HCT116 (cell line): ENCODE measurements around the gene RLN3. TPM values are rescaled to one million over a fixed set of nuclear protein-coding genes. Genes with fewer than 3 reads are reported as not detected.

ENCODE experiments used
- ATAC-seq: fragments of 200-7000 bp; cut with Tn5 transposase; 2 replicates; pipeline ENCODE4 v1.9.1; 2020; ENCODE audit warnings: mild to moderate bottlenecking, moderate library complexity
- BruUV-seq: library from RNA; stranded (reverse); fragments of 400-500 nt; replicated peaks from 2 replicates; lab custom pipeline; 2021; lab: Mats Ljungman, UMichigan
- CTCF ChIA-PET: fragments of 300-600 bp; sonication (Branson Sonifier 250); formaldehyde crosslinking; loops from one replicate; lab custom pipeline; 2021; ENCODE audit warnings: antibody characterized with exemption; lab: Charles Lee
- POLR2A ChIA-PET: fragments of 300-600, 350-600 bp; sonication (Branson Sonifier 250); formaldehyde crosslinking; loops from one replicate; lab custom pipeline; 2021; ENCODE audit warnings: antibody characterized with exemption; lab: Charles Lee
- RAD21 ChIA-PET, 2 experiments: fragments of 300-600 bp; sonication (Branson Sonifier 250); formaldehyde crosslinking; loops; one replicate each; lab custom pipeline; 2023; ENCODE audit warnings: low total read pairs in 2 of 2; ENCODE audit not compliant: uncharacterized antibody in 2 of 2, unreplicated experiment in 2 of 2, low non-redundant PET in 1 of 2; lab: Charles Lee
- DNase-seq: peaks from one replicate; pipeline ENCODE4 v3.0.0-alpha.2; 2010; ENCODE audit warnings: low read depth, low spot score
- H2AFZ ChIP-seq: fragments of 200-600 bp; shearing (Covaris generic), sonication (generic); 2 replicates; pipeline ENCODE4 v1.6.1; 2017; ENCODE audit warnings: low read depth, mixed run types, mixed read lengths, antibody characterized with exemption, low read length; ENCODE audit not compliant: poor library complexity, severe bottlenecking
- H3K27ac ChIP-seq: 2 replicates; pipeline ENCODE4 v1.5.1; 2012; ENCODE audit warnings: low read depth, low read length
- H3K27me3 ChIP-seq: fragments of 200-600 bp; sonication (generic); 2 replicates; pipeline ENCODE4 v1.6.1; 2016; ENCODE audit warnings: mixed run types, low read length, mixed read lengths; ENCODE audit not compliant: insufficient read depth
- H3K36me3 ChIP-seq, 2 experiments: fragments of 200-500 bp in 1 of 2; fragments of 200-600 bp in 1 of 2; sonication (Bioruptor generic) in 1 of 2; sonication (generic) in 1 of 2; 2 replicates each; pipeline versions ENCODE4 v1.5.1 to v1.6.1; 2014 to 2016; ENCODE audit warnings: low read length in 2 of 2, inconsistent platforms in 1 of 2, mixed read lengths in 1 of 2, mixed run types in 1 of 2; ENCODE audit not compliant: insufficient read depth in 2 of 2, control insufficient read depth in 1 of 2
- H3K4me1 ChIP-seq, 2 experiments: fragments of 200-600 bp in 1 of 2; sonication (generic) in 1 of 2; 2 replicates each; pipeline versions ENCODE4 v1.5.1 to v1.6.1; 2012 to 2017; ENCODE audit warnings: low read length in 2 of 2, inconsistent platforms in 1 of 2, mild to moderate bottlenecking in 1 of 2, mixed read lengths in 1 of 2, mixed run types in 1 of 2, moderate library complexity in 1 of 2; ENCODE audit not compliant: insufficient read depth in 2 of 2, control insufficient read depth in 1 of 2
- H3K4me2 ChIP-seq: fragments of 200-600 bp; sonication (generic); 2 replicates; pipeline ENCODE4 v1.6.1; 2017; ENCODE audit warnings: mixed run types, low read length, mixed read lengths
- H3K4me3 ChIP-seq, 2 experiments: fragments of 200-600 bp in 1 of 2; sonication (generic) in 1 of 2; replicated peaks in 1 of 2; 2 replicates each; pipeline ENCODE4 v1.5.1; 2011 to 2016; ENCODE audit warnings: low read length in 2 of 2, control low read depth in 1 of 2, low read depth in 1 of 2, mild to moderate bottlenecking in 1 of 2, mixed read lengths in 1 of 2, mixed run types in 1 of 2
- H3K79me2 ChIP-seq: fragments of 200-600 bp; sonication (generic); 2 replicates; pipeline ENCODE4 v1.6.1; 2017; ENCODE audit warnings: mild to moderate bottlenecking, mixed run types, low read length, moderate library complexity, mixed read lengths; ENCODE audit not compliant: insufficient read depth
- H3K9ac ChIP-seq: fragments of 200-600 bp; sonication (generic); 2 replicates; pipeline ENCODE4 v1.6.1; 2016; ENCODE audit warnings: low read length, mixed read lengths
- H3K9me2 ChIP-seq: fragments of 200-600 bp; sonication (generic), shearing (Covaris generic); 2 replicates; pipeline ENCODE4 v1.6.1; 2017; ENCODE audit warnings: mixed run types, mild to moderate bottlenecking, moderate library complexity; ENCODE audit not compliant: insufficient read depth
- H3K9me3 ChIP-seq, 2 experiments: fragments of 200-500 bp in 1 of 2; fragments of 200-600 bp in 1 of 2; sonication (Bioruptor generic) in 1 of 2; sonication (generic) in 1 of 2; 2 replicates each; pipeline ENCODE4 v1.6.1; 2014 to 2017; ENCODE audit warnings: low read length in 2 of 2, mixed read lengths in 2 of 2, inconsistent platforms in 1 of 2, low read depth in 1 of 2, mild to moderate bottlenecking in 1 of 2, mixed run types in 1 of 2, moderate library complexity in 1 of 2; ENCODE audit not compliant: control insufficient read depth in 1 of 2, insufficient read depth in 1 of 2
- H4K20me1 ChIP-seq: fragments of 200-600 bp; sonication (generic), shearing (Covaris generic); 2 replicates; pipeline ENCODE4 v1.6.1; 2017; ENCODE audit warnings: mixed run types, mild to moderate bottlenecking, moderate library complexity; ENCODE audit not compliant: insufficient read depth
- CBX3 ChIP-seq: IDR thresholded peaks from 2 replicates; pipeline ENCODE4 v1.6.1; 2012; ENCODE audit warnings: low read depth
- CEBPB ChIP-seq: IDR thresholded peaks from 2 replicates; pipeline ENCODE4 v1.6.1; 2012; ENCODE audit warnings: low read depth
- ELF1 ChIP-seq: IDR thresholded peaks from 2 replicates; pipeline ENCODE4 v1.6.1; 2012; ENCODE audit warnings: low read depth, borderline replicate concordance
- EZH2 ChIP-seq: fragments of 200-600 bp; sonication (generic); IDR thresholded peaks from 2 replicates; pipeline ENCODE4 v1.6.1; 2017; ENCODE audit warnings: antibody characterized with exemption, mixed run types
- FOSL1 ChIP-seq: IDR thresholded peaks from 2 replicates; pipeline ENCODE4 v1.6.1; 2012; ENCODE audit warnings: low read depth
- JUND ChIP-seq: IDR thresholded peaks from 2 replicates; pipeline ENCODE4 v1.6.1; 2012
- POLR2AphosphoS5 ChIP-seq: IDR thresholded peaks from 2 replicates; pipeline ENCODE4 v1.6.1; 2011; ENCODE audit warnings: mild to moderate bottlenecking, low read depth, low read length, moderate library complexity
- SP1 ChIP-seq: IDR thresholded peaks from 2 replicates; pipeline ENCODE4 v1.6.1; 2012; ENCODE audit warnings: low read depth
- TCF7L2 ChIP-seq: IDR thresholded peaks from 2 replicates; pipeline ENCODE4 v1.7.0; 2011; ENCODE audit warnings: borderline replicate concordance, inconsistent platforms; ENCODE audit not compliant: insufficient read depth, insufficient read length; ENCODE audit errors: extremely low read depth
- ZFX ChIP-seq: fragments of 450-650 bp; IDR thresholded peaks from 2 replicates; pipeline ENCODE4 v1.6.1; 2017
- ZNF274 ChIP-seq: fragments of 200-500 bp; sonication (Bioruptor generic); IDR thresholded peaks from 2 replicates; pipeline ENCODE4 v1.6.1; 2014; ENCODE audit warnings: mild to moderate bottlenecking, low read depth, low read length, inconsistent platforms
- intact Hi-C: fragments of 100-400 bp; cut with micrococcal nuclease; formaldehyde crosslinking; loops from 2 replicates; pipeline ENCODE4 v1.10.0; 2022
- total RNA-seq: library from RNA; stranded (reverse); gene quantifications from one replicate; pipeline ENCODE4 v1.2.1, GENCODE V29; 2021; ENCODE audit not compliant: unreplicated experiment
- TF ChIP-seq, protein P1 (sequence below): IDR thresholded peaks from 2 replicates; pipeline ENCODE4 v1.6.1; 2012
- TF ChIP-seq, protein P2 (sequence below): IDR thresholded peaks from 2 replicates; pipeline ENCODE4 v1.6.1; 2012
- TF ChIP-seq, protein P3 (sequence below): IDR thresholded peaks from 2 replicates; pipeline ENCODE4 v1.6.1; 2012; ENCODE audit warnings: low read depth

Gene RLN3
- total RNA-seq, 1 experiment from 2014 or later = not detected

DNA sequence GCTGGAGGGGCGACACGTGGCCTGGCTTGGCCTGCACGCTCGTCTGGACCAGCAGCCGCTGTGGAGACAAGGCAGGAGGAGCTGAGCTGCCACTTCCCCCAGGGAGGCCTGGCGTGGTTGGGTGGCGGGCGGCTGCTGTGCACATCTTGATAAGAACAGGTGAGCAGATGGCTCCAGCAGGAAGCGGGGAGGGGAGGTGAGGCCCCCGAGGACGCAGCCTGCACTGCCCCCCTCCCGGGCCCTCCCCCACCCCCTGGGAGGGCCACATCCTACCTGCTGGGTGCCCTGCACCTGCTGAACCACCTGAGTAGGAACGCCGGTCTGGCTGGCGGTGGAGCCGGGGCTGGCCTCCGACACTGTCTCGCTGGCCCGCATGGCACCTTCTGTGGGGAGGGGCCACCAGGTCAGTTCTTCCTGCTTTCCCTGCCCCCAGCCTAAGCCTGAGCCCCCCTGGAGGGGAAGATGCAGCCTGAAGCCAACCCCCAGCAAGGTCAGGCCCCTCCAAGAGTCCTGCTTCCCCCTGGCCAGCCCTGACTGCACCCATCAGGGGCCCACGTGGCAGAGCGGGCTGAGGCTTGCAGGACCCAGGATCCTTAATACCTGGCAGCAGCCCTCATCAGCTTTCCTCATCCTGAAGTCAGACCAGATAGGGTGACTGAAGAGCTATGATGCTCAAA is 44.6 kb upstream of the RLN3 start:
- ATAC-seq = no peak
- no TSS peak for BruUV-seq
- RAD21 ChIA-PET = no interaction called here
- TF ChIP-seq, protein P1, sequence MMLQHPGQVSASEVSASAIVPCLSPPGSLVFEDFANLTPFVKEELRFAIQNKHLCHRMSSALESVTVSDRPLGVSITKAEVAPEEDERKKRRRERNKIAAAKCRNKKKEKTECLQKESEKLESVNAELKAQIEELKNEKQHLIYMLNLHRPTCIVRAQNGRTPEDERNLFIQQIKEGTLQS = no peak
- TF ChIP-seq CEBPB (no peak), JUND (no peak), ZNF274 (no peak), ELF1 (no peak), EZH2 (no peak), TCF7L2 (no peak), SP1 (no peak), FOSL1 (no peak), POLR2AphosphoS5 (no peak), ZFX (no peak), CBX3 (no peak)
- TF ChIP-seq, protein P2, sequence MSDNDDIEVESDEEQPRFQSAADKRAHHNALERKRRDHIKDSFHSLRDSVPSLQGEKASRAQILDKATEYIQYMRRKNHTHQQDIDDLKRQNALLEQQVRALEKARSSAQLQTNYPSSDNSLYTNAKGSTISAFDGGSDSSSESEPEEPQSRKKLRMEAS = no peak
- TF ChIP-seq, protein P3, sequence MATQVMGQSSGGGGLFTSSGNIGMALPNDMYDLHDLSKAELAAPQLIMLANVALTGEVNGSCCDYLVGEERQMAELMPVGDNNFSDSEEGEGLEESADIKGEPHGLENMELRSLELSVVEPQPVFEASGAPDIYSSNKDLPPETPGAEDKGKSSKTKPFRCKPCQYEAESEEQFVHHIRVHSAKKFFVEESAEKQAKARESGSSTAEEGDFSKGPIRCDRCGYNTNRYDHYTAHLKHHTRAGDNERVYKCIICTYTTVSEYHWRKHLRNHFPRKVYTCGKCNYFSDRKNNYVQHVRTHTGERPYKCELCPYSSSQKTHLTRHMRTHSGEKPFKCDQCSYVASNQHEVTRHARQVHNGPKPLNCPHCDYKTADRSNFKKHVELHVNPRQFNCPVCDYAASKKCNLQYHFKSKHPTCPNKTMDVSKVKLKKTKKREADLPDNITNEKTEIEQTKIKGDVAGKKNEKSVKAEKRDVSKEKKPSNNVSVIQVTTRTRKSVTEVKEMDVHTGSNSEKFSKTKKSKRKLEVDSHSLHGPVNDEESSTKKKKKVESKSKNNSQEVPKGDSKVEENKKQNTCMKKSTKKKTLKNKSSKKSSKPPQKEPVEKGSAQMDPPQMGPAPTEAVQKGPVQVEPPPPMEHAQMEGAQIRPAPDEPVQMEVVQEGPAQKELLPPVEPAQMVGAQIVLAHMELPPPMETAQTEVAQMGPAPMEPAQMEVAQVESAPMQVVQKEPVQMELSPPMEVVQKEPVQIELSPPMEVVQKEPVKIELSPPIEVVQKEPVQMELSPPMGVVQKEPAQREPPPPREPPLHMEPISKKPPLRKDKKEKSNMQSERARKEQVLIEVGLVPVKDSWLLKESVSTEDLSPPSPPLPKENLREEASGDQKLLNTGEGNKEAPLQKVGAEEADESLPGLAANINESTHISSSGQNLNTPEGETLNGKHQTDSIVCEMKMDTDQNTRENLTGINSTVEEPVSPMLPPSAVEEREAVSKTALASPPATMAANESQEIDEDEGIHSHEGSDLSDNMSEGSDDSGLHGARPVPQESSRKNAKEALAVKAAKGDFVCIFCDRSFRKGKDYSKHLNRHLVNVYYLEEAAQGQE = no peak
- H3K4me2 ChIP-seq = no peak overlapping the region
- H3K9me2 ChIP-seq = no peaks in the 10 kb centered on the region
- H3K27me3 ChIP-seq = no peaks in the 10 kb centered on the region
- H3K79me2 ChIP-seq = no peaks in the 10 kb centered on the region
- no peak overlapping the region for H3K4me3 ChIP-seq
- H3K27ac ChIP-seq = no peak overlapping the region
- DNase-seq = no peak
- intact Hi-C loops = no loop called here
- no peak overlapping the region for H3K9ac ChIP-seq
- no peaks in the 10 kb centered on the region for H3K9me3 ChIP-seq
- CTCF ChIA-PET = no interaction called here
- H3K4me1 ChIP-seq = peaks cover 8 to 12% of the 10 kb centered on the region in 2 experiments; a peak in 3 of 4 replicates
- POLR2A ChIA-PET = no interaction called here
- no peaks in the 10 kb centered on the region; a peak in 1 of 4 replicates for H3K36me3 ChIP-seq
- H4K20me1 ChIP-seq = no peaks in the 10 kb centered on the region
- H2AFZ ChIP-seq = no peak overlapping the region
